Measurements from ENCODE around the gene CDK14. TPM values are rescaled to one million over a fixed set of nuclear protein-coding genes. Genes with fewer than 3 reads are reported as not detected.

CDK14 gene
- total and polyA plus RNA-seq, 2 donors (not counting 3 experiments of a cell fraction or from before 2014, with no cell fraction given) = 5.5 to 34.2 TPM

DNA sequence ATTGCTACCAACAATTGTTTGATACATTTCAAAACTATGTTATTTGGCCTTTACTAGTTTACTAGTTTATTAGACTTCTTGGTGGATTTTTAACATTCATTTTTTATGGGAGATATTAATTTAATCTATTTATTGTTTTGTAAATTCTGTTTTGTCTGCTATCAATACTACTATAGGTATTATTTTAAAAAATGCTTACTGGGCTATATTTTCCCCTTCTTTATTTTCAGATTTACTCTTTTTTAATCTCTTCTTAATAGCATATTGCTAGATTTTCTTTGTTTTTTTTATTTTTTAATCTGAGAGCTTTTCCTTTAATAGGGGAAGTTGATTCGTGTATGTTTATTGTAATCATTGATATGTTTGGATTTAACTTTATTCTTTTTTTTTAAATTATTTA lies 147.5 kb downstream of the CDK14 start:
- Histone ChIP-seq H3K9me3 (replicated peaks; ENCODE audit: control insufficient read depth, insufficient read depth, low read length) (no peaks in the 10 kb centered on the region), H3K9ac (replicated peaks; ENCODE audit: extremely low read depth, insufficient read depth, low read length) (no peak overlapping the region), H3K9me1 (replicated peaks; ENCODE audit: control insufficient read depth, extremely low read depth, insufficient read depth, low read length) (no peaks in the 10 kb centered on the region), H3K4me1 (ENCODE audit: control insufficient read depth, extremely low read depth, insufficient read depth, low read length) (no peaks in the 10 kb centered on the region), H3K4me2 (ENCODE audit: insufficient read depth, low read length) (no peak overlapping the region), H2AFZ (ENCODE audit: low read depth, low read length) (no peak overlapping the region), H3K4me3 (replicated peaks in 1 of 3; ENCODE audit: insufficient read depth in 1 of 3, low read depth in 1 of 3, low read length in 3 of 3) (no peak overlapping the region), H3K36me3 (ENCODE audit: control insufficient read depth in 2 of 2, extremely low read depth in 1 of 2, insufficient read depth in 2 of 2, low read length in 2 of 2) (no peaks in the 10 kb centered on the region), H3K27me3 (ENCODE audit: control insufficient read depth in 2 of 2, insufficient read depth in 2 of 2, low read length in 2 of 2) (no peaks in the 10 kb centered on the region), H3K27ac (ENCODE audit: insufficient read depth, low read depth, low read length) (no peak overlapping the region), H3K79me2 (ENCODE audit: control insufficient read depth, insufficient read depth, low read length) (no peaks in the 10 kb centered on the region), H4K20me1 (replicated peaks; ENCODE audit: control insufficient read depth, extremely low read depth, insufficient read depth, low read length) (no peaks in the 10 kb centered on the region)
- no peak for DNase-seq (ENCODE audit: low read depth, low spot score)
- FAIRE-seq = no peak
- intact Hi-C loops (cut with micrococcal nuclease) (no loop called here), dilution Hi-C loops (cut with MboI; ENCODE audit: extremely low pct_ligation_motif_present, low sequenced_read_pairs) (no loop called here)
- no TSS peak for BruUV-seq (replicated peaks)
- TF ChIP-seq MYC (IDR thresholded peaks at IDR 0.05; ENCODE audit: low read depth, low read length) (no peak), EZH2 (IDR thresholded peaks at IDR 0.05; ENCODE audit: borderline replicate concordance, low read depth, low read length, severe bottlenecking) (no peak), POLR2AphosphoS5 (IDR thresholded peaks at IDR 0.05; ENCODE audit: insufficient read depth, low read depth, low read length) (no peak), POLR2A (IDR thresholded peaks at IDR 0.05; ENCODE audit: low read depth, low read length) (no peak), GATA2 (IDR thresholded peaks at IDR 0.05; ENCODE audit: insufficient read depth, insufficient read length, low read depth, low read length) (no peak), JUN (IDR thresholded peaks at IDR 0.05; ENCODE audit: borderline replicate concordance, insufficient read depth, insufficient read length, low read depth) (no peak), FOS (IDR thresholded peaks at IDR 0.05; ENCODE audit: borderline replicate concordance, insufficient read depth, low read length) (no peak)
- TF ChIP-seq, protein P1, sequence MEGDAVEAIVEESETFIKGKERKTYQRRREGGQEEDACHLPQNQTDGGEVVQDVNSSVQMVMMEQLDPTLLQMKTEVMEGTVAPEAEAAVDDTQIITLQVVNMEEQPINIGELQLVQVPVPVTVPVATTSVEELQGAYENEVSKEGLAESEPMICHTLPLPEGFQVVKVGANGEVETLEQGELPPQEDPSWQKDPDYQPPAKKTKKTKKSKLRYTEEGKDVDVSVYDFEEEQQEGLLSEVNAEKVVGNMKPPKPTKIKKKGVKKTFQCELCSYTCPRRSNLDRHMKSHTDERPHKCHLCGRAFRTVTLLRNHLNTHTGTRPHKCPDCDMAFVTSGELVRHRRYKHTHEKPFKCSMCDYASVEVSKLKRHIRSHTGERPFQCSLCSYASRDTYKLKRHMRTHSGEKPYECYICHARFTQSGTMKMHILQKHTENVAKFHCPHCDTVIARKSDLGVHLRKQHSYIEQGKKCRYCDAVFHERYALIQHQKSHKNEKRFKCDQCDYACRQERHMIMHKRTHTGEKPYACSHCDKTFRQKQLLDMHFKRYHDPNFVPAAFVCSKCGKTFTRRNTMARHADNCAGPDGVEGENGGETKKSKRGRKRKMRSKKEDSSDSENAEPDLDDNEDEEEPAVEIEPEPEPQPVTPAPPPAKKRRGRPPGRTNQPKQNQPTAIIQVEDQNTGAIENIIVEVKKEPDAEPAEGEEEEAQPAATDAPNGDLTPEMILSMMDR (IDR thresholded peaks at IDR 0.05; ENCODE audit: extremely low read depth in 1 of 2, insufficient read depth in 1 of 2, low read depth in 1 of 2, low read length in 2 of 2) = no peak
- TF ChIP-seq, protein P2, sequence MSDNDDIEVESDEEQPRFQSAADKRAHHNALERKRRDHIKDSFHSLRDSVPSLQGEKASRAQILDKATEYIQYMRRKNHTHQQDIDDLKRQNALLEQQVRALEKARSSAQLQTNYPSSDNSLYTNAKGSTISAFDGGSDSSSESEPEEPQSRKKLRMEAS (IDR thresholded peaks at IDR 0.05; ENCODE audit: insufficient read depth, insufficient read length) = no peak
- ChIA-PET CTCF (no interaction called here), POLR2A (no interaction called here)
